Ureter (tissue), 1 donor: Measurements from ENCODE around the gene MEAK7. TPM values are rescaled to one million over a fixed set of nuclear protein-coding genes. Genes with fewer than 3 reads are reported as not detected.
A peak's percentile ranks its signal among the peaks of the same experiment; 100 is the strongest.

Experiments used
- DNase-seq: peaks from one replicate; pipeline ENCODE4 v3.0.0-alpha.2; 2020; ENCODE audit warnings: low spot score
- total RNA-seq: library from RNA; stranded (reverse); gene quantifications from one replicate; pipeline ENCODE4 v1.2.4, GENCODE V29; 2023
- donor health status: DM: yes; HTN: yes; CAD: no.

Gene MEAK7
- total RNA-seq, 1 donor from 2014 or later = 53.9 TPM

DNA sequence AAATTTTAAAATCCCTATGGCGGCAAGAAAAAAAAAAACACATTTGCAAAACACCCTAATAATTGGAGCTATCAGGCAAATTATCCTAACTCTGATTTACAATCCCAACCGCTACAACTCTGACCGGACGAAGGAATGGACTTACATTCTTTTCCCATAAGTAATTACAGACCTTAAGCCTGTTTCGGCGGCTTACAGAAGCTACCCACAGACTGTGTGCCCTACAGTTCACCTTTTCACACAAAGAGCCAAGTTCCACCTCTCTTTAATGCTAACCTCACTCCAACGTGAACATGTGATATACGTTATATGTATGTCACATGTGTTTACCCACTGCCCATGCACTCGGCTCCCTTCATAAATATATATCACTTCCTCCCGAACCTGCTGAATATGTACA is 8.7 kb upstream of the MEAK7 start:
- no peak for DNase-seq

DNA sequence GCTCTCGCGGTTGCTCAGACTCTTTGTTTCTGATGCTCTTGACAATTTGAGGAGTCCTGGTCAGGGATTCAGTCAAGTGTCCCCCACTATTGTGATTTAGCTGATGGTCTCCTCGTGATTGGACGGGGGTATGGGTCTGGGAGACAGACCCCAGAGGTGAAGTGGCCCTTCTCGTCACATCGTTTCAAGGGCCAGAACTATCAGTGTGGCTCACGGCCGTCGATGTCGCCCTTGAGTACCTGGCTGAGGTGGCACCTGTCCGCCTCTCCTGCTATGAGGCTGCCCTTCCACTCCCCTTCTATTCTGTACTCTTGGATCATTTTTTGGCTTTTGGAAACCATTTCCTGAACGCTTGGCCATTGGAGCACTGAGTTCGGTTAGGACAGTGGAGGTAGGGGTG is 7.4 kb upstream of the MEAK7 start:
- no peak for DNase-seq

DNA sequence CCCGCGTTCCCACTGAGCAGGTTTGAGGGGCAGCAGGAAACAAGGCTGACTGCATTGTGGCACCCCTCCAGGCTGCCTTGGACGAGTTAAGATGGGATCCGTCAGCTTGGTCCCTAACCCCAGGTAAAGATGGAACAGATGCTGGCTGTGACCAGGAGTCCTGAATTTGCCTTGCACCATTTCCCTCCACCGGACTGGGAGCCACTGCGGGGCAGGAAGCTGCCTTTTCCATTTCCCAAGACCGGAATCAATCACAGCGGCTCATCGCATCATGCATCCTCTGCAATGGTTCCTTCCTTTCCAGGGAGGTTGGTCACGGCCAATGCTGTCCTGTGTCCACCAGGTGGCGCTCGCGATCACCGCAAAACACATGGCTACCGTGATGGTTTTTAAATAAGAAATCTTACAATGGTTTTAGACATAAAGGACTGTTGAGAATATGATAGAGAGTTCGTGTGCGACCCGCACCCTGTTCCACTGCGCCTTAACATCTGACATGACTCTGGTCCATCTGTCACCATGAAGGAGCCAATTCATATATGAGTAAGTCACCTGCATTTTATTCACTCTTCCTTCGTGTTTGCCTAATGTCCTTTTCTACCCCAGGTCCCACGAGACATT is 6.8 kb upstream of the MEAK7 start:
- DNase-seq = peak; percentile 89

DNA sequence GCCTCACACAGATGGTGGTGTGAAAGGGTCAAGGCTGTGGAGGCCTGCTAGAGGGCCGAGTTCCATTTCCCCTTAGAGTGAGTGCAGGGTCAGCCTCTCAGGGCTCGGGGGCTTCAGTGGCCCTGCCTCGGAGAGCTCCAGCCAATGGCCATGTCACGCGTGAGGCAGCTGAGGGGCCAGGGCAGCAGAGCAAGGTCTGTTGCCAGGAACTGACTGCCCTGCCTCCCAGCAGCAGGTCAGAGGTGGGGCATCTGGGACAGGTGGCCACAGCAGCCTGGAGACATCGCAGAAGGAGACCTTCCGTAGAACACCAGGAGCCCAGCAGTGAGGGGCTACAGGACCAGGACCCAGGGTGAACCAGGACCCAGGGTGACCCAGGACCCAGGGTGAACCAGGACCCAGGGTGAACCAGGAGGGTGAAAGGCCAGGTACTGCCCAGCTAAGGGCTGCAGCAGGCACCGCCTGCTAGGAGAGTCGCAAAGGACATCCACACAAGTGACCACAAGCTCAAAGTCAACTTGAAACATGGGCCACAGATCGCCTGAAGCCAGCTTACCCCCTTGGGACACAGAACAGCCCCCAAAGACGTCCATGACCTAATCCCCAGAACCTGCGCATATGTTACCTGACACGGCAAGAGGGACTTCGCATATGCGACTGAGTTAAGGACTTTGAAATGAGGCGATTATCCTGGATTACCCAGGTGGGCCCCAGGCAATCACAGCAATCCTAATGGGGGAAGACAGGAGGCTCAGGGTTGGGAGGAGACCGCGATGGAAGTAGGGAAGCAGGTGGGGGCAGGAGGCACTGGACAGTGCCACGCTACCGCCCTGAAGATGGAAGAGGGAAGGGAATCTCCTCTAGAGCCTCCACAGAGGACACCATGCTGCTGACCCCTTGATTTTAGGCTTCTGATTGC is 4.8 kb upstream of the MEAK7 start:
- DNase-seq = no peak

DNA sequence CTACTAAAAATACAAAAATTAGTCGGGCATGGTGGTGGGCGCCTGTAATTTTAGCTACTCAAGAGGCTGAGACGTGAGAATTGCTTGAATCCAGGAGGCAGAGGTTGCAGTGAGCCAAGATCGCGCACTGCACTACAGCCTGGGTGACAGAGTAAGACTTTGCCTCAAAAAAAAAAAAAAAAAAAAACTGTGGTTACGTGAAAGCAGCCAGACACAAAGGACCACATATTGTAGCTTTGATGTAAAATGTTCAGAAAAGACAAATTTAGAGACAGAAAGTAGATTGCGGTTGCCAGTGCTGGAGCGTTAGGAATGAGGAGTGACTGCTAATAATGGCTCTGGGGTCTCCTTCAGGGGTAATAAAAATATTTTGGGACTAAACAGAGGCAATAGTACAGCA is 4.0 kb upstream of the MEAK7 start:
- no peak for DNase-seq

DNA sequence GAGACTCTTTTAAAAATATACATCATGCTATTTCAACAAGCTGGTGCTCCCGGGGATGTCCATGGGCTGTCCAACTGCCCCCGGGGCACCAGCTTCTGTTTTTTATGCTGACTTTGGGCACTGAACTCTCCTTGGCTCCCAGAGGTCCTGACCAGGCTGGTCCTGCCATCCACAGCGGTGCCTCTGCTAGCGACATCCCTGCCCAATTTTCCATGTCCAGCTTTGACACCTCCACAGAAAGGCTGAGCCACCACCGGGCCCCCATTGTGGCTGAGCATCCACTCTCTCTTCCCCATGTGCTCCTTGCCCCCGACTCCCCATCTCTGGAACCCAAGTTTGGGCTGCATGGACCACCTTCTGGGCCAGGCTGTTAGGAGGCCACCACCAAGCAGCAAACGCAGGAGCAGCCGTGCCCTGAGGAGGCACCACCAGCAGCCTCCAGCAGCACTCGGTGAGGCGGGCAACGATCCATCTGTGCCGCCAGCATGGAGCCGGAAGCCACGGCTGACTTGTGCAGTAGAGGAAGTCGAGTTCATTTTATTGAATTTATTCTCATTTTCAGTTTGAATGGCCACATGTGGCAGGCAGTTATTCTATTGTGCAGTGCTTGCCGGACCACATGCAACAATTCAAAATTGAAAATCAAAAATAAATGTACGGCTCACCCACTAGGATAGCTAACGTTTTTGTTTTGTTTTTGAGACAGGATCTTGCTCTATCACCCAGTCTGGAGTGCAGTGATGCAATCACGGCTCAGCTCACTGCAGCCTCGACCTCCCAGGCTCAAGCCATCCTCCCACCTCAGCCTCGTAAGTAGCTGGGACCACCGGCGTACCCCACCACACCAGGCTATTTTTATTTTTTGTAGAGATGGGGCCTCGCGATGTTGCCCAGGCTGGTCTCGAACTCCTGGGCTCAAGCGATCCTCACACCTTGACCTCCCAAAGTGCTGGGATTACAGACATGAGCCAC is 2.8 kb upstream of the MEAK7 start:
- no peak for DNase-seq

DNA sequence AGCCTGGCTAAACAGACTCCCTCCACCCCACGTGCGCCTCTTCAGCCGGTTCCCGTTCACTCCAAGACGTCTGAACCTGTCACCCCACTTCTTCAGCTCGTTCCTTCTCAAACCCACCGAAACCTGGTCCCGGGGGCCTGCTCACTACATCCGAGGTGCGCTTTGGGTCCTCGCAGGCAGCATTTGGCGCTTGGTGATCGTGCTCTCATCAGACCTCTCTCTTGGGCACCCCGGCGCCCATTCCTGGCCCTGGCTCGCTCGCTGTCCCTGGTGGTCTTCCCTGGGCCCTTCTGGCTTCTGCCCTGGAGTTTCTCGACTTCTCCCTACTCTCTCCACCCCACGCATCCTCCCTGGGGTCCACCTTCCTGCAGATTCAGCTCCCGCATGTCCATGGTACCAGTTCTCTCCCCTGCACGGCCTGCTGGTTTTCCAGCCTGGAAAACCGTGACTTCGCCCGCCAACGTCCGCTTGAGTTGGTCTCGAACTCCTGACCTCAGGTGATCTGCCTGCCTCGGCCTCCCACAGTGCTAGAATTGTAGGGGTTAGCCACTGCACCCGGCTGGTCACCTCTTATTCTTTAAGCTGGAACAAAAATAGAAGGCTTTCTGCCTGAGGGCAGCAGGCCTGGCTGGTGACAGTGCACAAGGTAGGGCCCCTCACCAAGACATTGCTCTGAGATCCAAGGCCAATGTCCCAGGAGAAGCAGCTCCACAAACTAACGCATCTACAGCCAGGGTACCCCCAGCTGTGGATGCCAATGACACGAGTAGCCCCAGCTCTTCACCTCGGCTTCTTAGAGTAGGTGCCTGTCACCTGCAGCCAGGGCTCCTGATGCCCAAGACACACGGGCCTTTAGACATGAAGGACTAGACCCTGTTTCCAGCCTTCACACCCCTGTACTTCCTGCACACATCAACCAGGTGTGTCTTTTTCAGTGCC is 1.1 kb upstream of the MEAK7 start:
- DNase-seq = no peak

DNA sequence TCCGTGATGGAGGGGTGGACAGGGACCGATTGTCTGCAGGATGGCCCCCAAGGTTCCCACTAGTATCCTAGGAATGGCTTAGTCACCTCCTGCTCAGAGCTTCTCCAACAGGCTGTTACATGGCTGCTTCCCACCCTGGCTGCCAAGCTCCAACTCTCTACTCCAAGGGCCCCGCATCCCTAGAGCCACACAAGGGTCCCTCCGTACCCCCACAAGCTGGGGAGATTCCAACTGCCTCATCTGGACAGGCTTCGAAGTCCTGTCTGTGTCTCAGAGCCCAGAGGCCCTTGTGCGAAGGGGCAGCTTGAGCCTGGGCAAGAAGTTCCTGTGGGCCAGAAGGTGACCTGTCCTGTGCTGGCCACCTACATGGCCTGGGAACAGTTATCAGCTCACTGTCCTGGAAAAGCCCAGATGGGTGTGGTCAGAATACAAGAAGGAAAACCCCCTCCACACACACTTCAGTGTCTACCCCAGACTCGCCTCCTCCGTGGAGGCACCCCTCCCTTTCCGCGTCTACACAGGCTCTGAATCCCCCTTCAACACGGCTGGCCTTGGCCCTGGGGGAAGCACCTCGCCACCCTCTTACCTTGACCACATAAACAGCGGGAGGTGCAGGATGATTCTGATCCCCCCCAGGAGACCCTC is 586 bp downstream of the MEAK7 start:
- DNase-seq = no peak

DNA sequence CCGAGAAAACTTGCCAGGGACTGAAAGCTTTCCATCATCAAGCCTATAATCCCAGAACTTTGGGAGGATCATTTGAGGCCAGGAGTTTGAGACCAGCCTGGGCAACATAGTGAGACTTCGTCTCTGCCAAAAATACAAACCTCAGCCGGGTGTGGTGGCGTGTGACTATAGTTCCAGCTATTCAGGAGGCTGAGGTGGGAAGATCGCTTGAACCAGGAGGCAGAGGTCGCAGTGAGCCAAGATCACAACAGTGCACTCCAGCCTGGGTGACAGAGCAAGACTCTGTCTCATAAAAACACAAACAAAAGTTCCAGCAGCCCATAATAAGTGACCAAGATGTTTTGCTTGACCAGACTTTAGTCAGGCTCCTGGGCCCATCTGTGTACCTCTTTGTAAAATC is 1.9 kb downstream of the MEAK7 start:
- no peak for DNase-seq

DNA sequence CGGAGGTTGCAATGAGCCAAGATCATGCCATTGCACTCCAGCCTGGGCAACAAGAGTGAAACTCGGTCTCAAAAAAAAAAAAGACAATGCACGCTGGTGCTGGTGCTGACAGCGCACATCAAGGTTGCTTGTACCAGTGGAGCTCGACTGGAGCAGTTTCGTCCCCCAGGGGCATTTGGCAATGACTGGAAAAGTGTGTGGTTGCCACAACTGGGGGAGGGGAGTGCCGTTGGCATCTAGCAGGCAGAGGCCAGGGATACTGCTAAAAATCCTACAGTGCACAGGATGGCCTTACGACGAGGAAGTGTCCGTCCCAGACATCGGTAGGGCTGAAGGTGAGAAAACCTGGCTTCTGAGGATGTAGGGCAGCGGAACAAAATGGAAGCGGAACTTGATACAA is 2.4 kb downstream of the MEAK7 start:
- DNase-seq = no peak

DNA sequence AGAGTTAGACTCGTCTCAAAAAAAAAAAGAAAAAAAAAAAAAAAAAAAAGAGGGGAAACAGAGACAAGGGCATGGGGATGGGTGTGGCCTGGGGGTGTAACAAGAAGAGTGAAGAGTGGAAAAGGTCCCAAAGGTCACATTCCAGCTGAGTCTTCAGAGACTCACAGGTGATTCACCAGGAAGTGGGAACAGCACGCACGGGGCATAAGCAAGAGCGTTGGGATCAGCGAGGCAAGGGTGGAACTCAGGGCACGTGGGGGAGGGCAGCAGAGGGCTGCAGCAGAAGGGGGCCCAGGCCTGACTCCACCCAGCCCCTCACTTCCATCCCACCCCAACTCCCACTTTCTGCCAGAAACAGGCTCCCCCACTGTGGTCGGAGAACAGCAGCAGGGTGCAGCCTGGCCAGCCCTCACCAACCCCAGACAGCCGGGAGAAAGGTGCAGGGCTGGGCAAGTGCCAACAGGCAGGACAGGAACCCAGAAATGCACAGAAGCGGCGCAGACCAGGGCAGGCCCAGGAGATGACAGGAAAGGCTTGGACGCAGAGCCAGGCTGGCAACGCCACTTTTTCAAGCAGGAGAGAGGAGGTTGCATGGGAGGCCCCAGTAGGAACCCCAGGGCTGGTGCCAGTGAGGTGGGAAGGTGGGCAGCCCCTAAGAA is 3.3 kb downstream of the MEAK7 start:
- DNase-seq = peak; percentile 87

DNA sequence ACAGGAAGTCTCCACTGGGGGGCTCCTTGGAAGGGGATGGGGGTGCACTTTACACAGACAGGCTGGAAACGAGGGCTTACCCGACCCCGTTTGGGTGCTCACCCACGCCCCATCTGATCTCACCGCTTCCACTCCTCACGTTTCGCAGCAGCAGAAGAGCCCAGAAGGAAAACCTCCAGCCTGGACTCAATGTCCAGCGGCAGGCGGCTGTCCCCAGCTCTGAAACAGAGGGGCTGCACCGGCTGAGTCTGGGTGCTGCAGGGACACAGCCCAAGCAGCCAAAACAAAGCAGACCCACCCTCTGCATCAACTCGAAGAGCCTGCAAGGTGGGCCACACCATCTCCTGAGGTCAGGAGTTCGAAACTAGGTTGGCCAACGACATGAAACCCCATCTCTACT is 3.9 kb downstream of the MEAK7 start:
- no peak for DNase-seq

DNA sequence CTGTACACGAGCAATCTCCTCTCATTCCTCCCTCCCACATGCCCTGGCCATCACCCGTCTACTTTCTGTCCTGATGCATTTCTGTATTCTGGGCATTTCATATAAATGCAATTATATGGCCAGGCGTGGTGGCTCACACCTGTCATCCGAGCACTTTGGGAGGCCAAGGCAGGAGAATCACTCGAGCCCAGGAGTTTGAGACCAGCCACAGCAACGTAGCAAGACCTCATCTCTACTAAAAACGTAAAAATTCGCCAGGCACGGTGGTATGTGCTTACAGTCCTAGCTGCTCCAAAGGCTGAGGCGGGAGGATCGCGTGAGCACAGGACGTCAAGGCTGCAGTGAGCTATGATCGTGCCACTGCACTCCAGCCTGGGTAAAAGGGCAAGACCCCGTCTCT is 4.8 kb downstream of the MEAK7 start:
- no peak for DNase-seq

DNA sequence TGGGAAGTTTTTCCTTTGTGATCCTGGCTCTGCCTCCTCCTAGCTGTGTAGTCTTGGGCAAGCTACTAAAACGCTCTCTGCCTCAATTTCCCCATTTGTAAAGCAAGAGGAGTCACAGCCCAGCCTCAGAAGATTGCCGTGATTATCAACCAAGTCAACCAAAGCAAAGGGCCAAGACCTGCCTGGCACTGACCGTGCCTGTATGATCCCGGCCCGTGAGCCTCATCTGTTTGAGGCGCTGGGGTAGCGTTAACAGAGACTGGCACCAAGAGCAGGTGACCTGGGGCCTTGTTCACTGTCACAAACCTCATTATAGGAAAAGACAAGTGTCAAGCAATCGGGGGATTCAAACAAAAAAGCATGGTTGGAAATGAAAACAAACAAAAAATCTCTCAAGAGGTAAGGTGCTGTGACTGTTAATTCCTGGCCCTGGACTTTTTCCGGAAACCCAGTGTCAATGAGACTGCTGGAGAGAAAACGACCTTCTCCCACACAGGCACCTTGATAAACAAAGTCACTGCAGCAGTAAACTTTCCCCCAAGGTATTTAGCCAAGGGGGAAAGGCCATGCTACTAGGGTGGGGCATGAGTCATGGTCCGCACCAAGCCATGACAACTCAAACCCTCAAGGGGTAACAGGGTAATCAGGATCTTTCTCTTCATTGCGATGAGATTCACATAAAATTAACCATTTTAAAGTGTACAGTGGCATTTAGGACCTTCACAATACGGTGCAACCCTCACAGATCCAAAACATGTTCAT is 5.4 kb downstream of the MEAK7 start:
- no peak for DNase-seq

DNA sequence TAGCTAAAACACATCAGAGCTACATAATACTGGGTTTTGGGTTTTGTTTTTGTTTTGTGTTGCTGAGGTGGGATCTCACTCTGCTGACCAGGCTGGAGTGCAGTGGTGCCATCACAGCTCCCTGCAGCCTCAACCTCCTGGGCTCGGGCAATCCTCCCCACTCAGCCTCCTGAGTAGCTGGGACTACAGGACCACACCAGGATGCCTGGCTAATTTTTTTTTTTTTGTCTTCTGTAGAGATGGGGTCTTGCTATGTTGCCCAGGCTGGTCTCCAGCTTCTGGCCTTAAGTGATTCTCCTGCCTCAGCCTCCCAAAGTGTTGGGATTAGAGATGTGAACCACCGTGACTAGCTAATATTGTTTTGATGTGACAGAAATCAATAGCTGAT is 6.2 kb downstream of the MEAK7 start:
- DNase-seq = no peak

DNA sequence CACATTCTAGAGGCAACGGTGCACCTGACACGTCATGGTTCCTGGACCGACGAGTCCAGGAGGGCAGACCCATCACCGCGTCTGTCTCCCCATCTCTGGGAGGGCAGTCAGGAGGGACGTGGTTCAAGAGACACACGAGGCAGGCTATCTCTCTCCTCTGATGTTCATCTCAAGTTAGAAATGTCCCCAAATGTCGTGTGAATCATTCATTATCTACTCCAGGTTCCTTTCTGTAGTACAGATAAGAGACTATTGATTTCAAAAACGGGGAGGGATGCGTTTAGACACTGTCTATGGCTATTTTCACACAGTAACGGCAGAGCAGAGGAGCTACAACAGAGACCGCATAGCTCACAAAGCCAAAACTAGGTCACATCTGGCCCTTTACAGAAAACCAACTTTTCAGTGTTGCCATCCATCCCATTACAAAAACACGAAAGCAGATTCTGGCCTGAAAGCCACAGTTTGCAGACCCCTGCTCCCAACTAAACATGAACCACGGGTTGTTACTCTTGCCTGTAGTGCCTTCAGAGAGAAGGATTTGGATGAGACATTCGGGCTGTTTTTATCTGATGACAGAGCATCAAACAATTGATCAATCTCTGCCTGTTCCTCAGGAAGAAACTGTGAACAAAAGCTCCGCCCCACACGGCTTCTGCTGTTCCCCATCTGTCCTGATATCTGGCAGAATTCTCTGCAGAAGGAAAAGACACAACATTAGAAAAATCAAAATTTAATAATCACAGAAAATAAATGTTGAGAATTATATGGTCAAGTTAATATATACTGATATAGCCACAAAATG is 6.8 kb downstream of the MEAK7 start:
- DNase-seq = no peak

DNA sequence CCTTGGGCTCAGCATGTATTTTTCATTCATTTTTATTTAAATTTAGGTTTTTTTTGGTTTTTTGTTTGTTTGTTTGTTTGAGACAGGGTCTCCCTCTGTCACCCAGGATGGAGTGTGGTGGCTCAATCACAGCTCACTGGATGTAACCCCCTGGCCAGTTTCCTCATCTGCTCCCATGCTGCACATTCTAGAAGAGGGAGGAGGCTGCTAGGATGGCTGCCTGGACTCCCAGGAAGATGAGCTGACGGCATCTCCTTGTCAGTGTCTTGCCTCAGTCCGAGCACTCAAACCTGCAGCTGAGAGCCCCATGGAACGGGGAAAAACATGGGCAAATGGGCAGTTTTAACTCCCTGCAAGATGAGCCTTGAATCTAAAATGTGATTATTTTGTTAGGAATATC is 7.5 kb downstream of the MEAK7 start:
- DNase-seq = no peak

DNA sequence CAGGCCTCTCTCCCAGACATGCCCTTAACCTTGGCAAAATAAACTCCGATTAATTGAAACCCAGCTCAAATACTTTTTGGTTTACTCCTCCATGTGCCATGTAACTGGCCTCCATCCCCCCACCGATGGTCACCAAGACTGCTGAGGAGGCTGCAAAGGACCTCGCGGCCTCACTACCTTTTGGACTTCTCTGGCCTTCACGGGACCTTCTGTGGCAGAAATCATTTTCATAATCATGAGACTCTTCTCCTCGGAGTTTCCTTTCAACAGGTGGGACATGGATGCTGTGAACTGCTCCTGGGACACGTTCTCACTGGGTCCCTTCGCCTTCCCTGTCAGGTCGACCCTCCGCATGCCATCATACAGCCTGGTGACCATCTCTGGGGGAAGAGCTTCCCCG is 9.0 kb downstream of the MEAK7 start:
- DNase-seq = no peak
